AG09309 (cell line): ENCODE measurements around the gene TMTC2.
"Not testable (repeated sequence)": the region's sequence is repeated elsewhere in the genome, so short reads cannot be mapped to it uniquely, and the experiment has no call there.

ENCODE experiments used
- DNase-seq: peaks from one replicate; pipeline ENCODE4 v3.0.0-alpha.2; 2010; ENCODE audit warnings: low read depth
- H3K4me3 ChIP-seq: 2 replicates; pipeline ENCODE4 v1.5.1; 2011; ENCODE audit warnings: mild to moderate bottlenecking, low read depth, low read length, moderate library complexity; ENCODE audit not compliant: control insufficient read depth
- CTCF ChIP-seq: IDR thresholded peaks from 2 replicates; pipeline ENCODE4 v1.5.1; 2011; ENCODE audit warnings: mild to moderate bottlenecking, low read depth, low read length, inconsistent platforms; ENCODE audit not compliant: insufficient read depth, control insufficient read depth; ENCODE audit errors: missing control alignments

The TMTC2 gene

GRCh38 chr12:82756303-82756702, 69.6 kb downstream of the TMTC2 start:
- DNase-seq, result no peak
- no peak overlapping the region for H3K4me3 ChIP-seq
- TF ChIP-seq CTCF, result no peak

- no peak overlapping the region for H3K4me3 ChIP-seq
- no peak for DNase-seq
- no peak for TF ChIP-seq CTCF
Observed at GRCh38 chr12:82757059-82757458, 70.4 kb downstream of the TMTC2 start.

- H3K4me3 ChIP-seq, result no peak overlapping the region
- TF ChIP-seq CTCF, result no peak
- no peak for DNase-seq
Observed at GRCh38 chr12:82757656-82758055, 71.0 kb downstream of the TMTC2 start.

- TF ChIP-seq CTCF, result no peak
- no peak overlapping the region for H3K4me3 ChIP-seq
- no peak for DNase-seq
Observed at GRCh38 chr12:82758749-82759330, 72.1 kb downstream of the TMTC2 start.

GRCh38 chr12:82760423-82760822, 73.7 kb downstream of the TMTC2 start:
- H3K4me3 ChIP-seq, result no peak overlapping the region
- TF ChIP-seq CTCF, result no peak
- DNase-seq, result no peak

- H3K4me3 ChIP-seq, DNase-seq: not testable (repeated sequence)
Observed at GRCh38 chr12:82765206-82765605, 78.5 kb downstream of the TMTC2 start.

GRCh38 chr12:82765971-82766705, 79.4 kb downstream of the TMTC2 start:
- DNase-seq, result no peak
- H3K4me3 ChIP-seq, result no peak overlapping the region
- TF ChIP-seq CTCF, result no peak
